Esophagus squamous epithelium (tissue), 4 donors: ENCODE measurements around the gene FTCDNL1.

Experiments
- POLR2A ChIP-seq, 4 donors: fragments of 450-650 bp; IDR thresholded peaks; one replicate each; pipeline ENCODE4 v1.6.1; 2017; ENCODE audit warnings: antibody characterized with exemption in 4 of 4, mild to moderate bottlenecking in 4 of 4, moderate library complexity in 3 of 4
- TF ChIP-seq, protein P1 (sequence below), 6 experiments: fragments of 450-650 bp in 4 of 6; fragments of 200-600 bp in 2 of 6; sonication (generic) in 2 of 6; IDR thresholded peaks; one replicate each; pipeline ENCODE4 v1.5.1; 2016 to 2019; ENCODE audit warnings: antibody characterized with exemption in 6 of 6, mild to moderate bottlenecking in 4 of 6, moderate library complexity in 4 of 6

DNA sequence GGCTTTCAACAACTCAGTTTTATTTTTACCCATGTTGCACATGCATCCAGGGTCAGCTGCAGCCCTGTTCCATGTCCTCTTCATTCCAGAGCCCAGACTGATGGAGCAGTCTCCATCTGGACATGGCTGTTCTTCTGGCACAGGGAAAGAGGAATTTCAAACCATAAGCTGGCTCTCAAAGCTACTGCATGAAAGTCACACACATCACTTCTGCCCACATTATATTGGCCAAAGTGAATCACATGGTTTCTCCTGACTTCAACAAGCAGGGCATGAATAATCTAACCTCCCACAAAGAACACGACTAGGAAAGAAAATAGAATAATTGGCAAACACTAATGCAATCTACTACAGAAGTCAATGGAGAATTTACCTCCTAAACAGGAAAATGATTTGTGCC, 94.2 kb downstream of the FTCDNL1 start:
- TF ChIP-seq, protein P1, sequence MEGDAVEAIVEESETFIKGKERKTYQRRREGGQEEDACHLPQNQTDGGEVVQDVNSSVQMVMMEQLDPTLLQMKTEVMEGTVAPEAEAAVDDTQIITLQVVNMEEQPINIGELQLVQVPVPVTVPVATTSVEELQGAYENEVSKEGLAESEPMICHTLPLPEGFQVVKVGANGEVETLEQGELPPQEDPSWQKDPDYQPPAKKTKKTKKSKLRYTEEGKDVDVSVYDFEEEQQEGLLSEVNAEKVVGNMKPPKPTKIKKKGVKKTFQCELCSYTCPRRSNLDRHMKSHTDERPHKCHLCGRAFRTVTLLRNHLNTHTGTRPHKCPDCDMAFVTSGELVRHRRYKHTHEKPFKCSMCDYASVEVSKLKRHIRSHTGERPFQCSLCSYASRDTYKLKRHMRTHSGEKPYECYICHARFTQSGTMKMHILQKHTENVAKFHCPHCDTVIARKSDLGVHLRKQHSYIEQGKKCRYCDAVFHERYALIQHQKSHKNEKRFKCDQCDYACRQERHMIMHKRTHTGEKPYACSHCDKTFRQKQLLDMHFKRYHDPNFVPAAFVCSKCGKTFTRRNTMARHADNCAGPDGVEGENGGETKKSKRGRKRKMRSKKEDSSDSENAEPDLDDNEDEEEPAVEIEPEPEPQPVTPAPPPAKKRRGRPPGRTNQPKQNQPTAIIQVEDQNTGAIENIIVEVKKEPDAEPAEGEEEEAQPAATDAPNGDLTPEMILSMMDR (IDR thresholded peaks at IDR 0.05) = no peak
- TF ChIP-seq POLR2A (IDR thresholded peaks at IDR 0.05) = no peak
